Fibroblast of pulmonary artery (primary cell): ENCODE results near the gene MAP3K10.
A peak's percentile ranks its signal among the peaks of the same experiment; 100 is the strongest.
"Not testable (repeated sequence)": the region's sequence is repeated elsewhere in the genome, so short reads cannot be mapped to it uniquely, and the experiment has no call there.

ENCODE experiments used
- DNase-seq: peaks from one replicate; pipeline ENCODE4 v3.0.0-alpha.2; 2010; ENCODE audit warnings: low read depth
- H3K4me3 ChIP-seq: replicated peaks from 2 replicates; pipeline ENCODE4 v1.5.1; 2011; ENCODE audit warnings: low read depth, mild to moderate bottlenecking, control low read depth, low read length, moderate library complexity
- CTCF ChIP-seq: IDR thresholded peaks from 2 replicates; pipeline ENCODE4 v1.5.1; 2011; ENCODE audit warnings: mild to moderate bottlenecking, control low read depth, low read length, inconsistent platforms; ENCODE audit errors: missing control alignments

Gene MAP3K10

GRCh38 chr19:40217934-40218890 is 27.0 kb downstream of the MAP3K10 start, which contains the start of gene TTC9B:
Gene TTC9B, minus strand, starts transcription at chr19:40218384. Its CDS starts 3 bp downstream, at chr19:40218381.
- no peak for DNase-seq
- H3K4me3 ChIP-seq, result no peak within 1 kb of the TSS
- no peak for TF ChIP-seq CTCF

- DNase-seq, result not testable (repeated sequence)
These were observed 27.8 kb downstream of the MAP3K10 start for GRCh38 chr19:40219029-40219428.

GRCh38 chr19:40219721-40220276 is 28.6 kb downstream of the MAP3K10 start:
- TF ChIP-seq CTCF, result no peak
- peak overlapping the region; percentile 47 for H3K4me3 ChIP-seq

More at GRCh38 chr19:40219029-40219428, 27.8 kb downstream of the MAP3K10 start:
- not testable (repeated sequence) for H3K4me3 ChIP-seq

GRCh38 chr19:40220674-40221073 is 29.4 kb downstream of the MAP3K10 start:
- TF ChIP-seq CTCF, result no peak
- no peak for DNase-seq
- H3K4me3 ChIP-seq, result no peak overlapping the region

More at GRCh38 chr19:40219721-40220276, 28.6 kb downstream of the MAP3K10 start:
- peak; percentile 75 for DNase-seq

GRCh38 chr19:40221858-40222619 is 30.8 kb downstream of the MAP3K10 start:
- peak; percentile 95 for DNase-seq
- peak; percentile 80 for TF ChIP-seq CTCF
- no peak overlapping the region for H3K4me3 ChIP-seq

- H3K4me3 ChIP-seq, result no peak overlapping the region
- DNase-seq, result no peak
- no peak for TF ChIP-seq CTCF
These were observed 32.1 kb downstream of the MAP3K10 start for GRCh38 chr19:40223135-40223822.
